Ishikawa (cell line): Measurements from ENCODE around the gene ABL1.

Experiments
- EP300 ChIP-seq: IDR thresholded peaks from 2 replicates; pipeline ENCODE4 v1.6.1; 2012; ENCODE audit warnings: borderline replicate concordance
- RAD21 ChIP-seq: IDR thresholded peaks from 2 replicates; pipeline ENCODE4 v1.6.1; 2012; ENCODE audit warnings: low read depth

DNA sequence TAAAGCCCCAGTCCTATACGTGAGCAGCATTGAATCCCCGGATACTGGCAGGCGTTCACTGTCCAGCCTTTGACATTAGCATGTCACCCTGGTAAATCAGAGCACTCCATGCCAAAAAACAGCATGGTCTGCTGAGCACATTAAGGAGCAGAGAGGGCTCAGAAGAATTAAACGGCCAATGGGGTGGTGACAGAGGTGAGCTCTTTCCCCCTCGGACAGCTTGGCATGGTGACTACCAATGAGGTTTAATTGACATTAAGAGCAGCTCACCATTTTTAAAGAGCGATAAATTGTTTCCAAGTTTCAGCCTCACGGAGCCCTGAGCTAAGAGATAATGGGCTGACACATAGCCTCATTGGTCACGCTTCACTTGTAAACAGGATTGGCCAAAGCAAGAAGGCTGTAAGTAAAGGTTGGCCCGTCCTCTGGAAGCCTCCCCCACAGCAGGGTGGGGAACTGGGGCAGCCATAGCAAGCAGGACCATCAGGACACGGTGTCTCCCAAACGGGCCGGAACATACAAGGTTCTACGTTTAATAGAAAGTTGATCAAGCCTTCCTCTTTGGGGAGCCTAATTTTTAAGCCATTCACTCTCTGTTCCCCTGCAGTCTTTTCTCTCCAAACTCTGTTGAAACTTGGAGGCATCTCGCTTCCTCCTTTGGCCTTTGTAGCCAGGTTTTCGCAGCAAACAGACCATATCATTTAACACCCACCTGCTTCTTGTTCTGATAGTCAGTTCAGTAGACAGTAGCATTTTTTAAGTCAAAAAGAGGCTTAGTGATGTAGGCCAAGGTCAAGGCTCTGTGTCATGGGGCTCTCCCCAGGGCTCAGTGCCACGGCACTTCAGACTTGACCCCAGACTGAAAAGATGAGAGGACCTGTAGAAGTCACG lies 35.7 kb downstream of the ABL1 start:
- TF ChIP-seq RAD21 (no peak), EP300 (no peak; the same call in 1 of the 2 replicates)
